Fibroblast of pulmonary artery (primary cell): Measurements from ENCODE around the gene ZFAND2B.
"Not testable (repeated sequence)": the region's sequence is repeated elsewhere in the genome, so short reads cannot be mapped to it uniquely, and the experiment has no call there.

ENCODE experiments used
- DNase-seq: peaks from one replicate; pipeline ENCODE4 v3.0.0-alpha.2; 2010; ENCODE audit warnings: low read depth
- H3K4me3 ChIP-seq: replicated peaks from 2 replicates; pipeline ENCODE4 v1.5.1; 2011; ENCODE audit warnings: low read depth, mild to moderate bottlenecking, control low read depth, low read length, moderate library complexity
- TF ChIP-seq, protein P1 (sequence below): IDR thresholded peaks from 2 replicates; pipeline ENCODE4 v1.5.1; 2011; ENCODE audit warnings: mild to moderate bottlenecking, control low read depth, low read length, inconsistent platforms; ENCODE audit errors: missing control alignments

The ZFAND2B gene

DNA sequence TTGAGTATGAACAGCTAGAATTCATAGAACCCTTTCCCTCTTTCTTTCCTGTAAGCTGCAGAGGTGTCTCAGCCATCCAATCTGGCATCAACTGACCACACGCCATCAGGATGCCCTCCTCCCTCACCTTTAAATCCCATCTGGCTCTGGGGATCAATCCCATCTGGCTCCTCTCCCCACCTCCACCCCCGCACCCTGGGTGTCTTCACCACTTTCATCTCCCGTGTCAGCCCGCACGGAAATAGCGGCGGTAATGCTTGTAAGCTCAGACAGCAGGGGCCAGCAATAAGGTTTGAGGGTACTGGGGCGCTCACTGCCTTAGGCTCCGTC, 46.0 kb downstream of the ZFAND2B start:
- TF ChIP-seq, protein P1, sequence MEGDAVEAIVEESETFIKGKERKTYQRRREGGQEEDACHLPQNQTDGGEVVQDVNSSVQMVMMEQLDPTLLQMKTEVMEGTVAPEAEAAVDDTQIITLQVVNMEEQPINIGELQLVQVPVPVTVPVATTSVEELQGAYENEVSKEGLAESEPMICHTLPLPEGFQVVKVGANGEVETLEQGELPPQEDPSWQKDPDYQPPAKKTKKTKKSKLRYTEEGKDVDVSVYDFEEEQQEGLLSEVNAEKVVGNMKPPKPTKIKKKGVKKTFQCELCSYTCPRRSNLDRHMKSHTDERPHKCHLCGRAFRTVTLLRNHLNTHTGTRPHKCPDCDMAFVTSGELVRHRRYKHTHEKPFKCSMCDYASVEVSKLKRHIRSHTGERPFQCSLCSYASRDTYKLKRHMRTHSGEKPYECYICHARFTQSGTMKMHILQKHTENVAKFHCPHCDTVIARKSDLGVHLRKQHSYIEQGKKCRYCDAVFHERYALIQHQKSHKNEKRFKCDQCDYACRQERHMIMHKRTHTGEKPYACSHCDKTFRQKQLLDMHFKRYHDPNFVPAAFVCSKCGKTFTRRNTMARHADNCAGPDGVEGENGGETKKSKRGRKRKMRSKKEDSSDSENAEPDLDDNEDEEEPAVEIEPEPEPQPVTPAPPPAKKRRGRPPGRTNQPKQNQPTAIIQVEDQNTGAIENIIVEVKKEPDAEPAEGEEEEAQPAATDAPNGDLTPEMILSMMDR: no peak
- DNase-seq: no peak
- H3K4me3 ChIP-seq: peak overlapping the region; percentile 65

DNA sequence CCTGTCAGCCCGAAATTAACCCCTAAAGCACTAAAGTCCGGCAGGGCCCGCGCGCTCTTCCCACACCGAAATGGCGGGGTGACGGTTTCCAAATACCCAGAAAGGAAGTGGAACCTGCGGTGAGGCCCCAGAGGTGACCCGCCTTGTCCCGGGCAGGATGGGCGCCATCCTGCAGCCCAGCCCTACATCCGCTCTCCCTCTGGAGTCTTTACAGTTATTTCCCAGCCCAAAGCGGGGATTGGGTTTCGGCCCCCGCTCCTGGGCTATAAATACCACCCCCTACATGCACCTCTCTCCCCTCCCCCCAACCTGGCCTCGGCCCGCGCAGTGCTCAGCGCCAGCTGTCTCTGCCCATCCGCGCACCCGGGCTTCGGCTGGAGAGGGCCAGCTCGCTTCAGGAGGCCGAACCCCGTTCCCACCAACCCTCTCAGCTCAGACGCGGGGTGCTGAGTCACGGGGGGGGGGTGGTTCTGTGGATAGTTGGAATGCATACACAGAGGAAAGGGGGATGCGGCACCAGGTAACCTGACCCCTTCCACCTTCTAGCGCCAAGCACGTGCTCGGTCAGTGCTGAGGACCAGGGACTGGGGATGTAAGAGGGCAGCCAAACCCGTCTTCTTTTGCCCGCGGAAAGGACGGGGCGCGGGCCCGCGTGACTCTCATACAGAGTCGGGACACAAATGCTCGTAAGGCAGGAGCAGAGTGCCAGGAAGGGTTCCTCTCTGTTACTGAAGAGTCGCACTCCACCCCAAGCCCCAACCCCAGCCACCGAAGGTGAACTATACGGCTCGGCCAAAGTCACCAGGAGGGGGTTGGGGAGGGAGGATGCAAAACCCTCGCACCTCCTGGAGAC, 46.5 kb downstream of the ZFAND2B start, which contains the start of gene TUBA4B:
Gene TUBA4B, plus strand, starts transcription at position 344 of the 853 bp plus-strand sequence. Its CDS starts 165 bp downstream, at position 509.
- DNase-seq: peak; percentile 24
- TF ChIP-seq, protein P1: no peak

DNA sequence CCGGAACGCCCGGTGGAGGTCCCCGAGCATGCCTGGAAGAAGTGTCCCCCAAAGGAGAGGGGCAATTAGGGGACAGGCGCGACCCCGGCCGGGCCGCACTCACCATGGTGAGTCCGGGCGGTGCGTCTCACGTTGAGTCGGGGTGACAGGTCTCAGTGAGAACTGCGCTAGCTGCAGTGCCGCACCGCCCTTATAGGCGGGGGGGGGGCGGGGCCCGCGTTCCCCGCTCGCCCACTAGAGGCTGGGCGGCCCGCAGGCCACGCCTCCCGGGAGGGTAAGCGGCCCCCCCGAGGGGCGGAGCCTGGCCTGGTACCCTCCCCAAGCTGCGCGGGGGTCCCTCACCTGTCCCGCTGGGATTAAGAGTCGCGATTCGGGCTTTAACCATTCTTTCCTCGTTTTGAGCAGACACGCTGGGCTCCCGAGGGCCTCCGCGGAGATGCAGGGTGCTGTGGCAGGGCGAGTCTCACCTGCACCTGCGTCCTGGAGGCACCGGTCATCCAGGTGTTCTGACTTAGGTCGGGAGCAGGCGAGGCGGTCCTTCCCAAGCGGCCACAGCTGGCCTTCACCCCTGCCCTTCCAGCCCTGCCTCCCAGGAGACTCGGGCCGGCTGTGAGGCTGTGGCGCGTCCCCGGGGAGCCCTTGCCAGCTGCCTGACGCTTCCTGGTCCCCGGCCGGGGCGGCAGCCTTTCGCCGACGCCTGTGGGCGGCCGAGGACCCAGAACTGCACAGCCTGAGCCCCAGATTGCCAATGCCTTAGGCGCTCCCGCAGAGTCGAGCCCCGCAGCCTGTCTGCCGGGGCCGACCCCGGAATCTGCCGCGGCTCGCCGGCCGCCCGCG, 47.4 kb downstream of the ZFAND2B start, which contains the start of gene TUBA4A:
Gene TUBA4A, minus strand, starts transcription at position 166 of the 837 bp plus-strand sequence. Its CDS starts 60 bp downstream, at position 106.
- DNase-seq: peak; percentile 53
- TF ChIP-seq, protein P1: no peak
- H3K4me3 ChIP-seq: peak within 1 kb of the TSS; percentile 65

More for the DNA sequence above, 46.5 kb downstream of the ZFAND2B start, which contains the start of gene TUBA4B:
- H3K4me3 ChIP-seq: peak within 1 kb of the TSS; percentile 65

DNA sequence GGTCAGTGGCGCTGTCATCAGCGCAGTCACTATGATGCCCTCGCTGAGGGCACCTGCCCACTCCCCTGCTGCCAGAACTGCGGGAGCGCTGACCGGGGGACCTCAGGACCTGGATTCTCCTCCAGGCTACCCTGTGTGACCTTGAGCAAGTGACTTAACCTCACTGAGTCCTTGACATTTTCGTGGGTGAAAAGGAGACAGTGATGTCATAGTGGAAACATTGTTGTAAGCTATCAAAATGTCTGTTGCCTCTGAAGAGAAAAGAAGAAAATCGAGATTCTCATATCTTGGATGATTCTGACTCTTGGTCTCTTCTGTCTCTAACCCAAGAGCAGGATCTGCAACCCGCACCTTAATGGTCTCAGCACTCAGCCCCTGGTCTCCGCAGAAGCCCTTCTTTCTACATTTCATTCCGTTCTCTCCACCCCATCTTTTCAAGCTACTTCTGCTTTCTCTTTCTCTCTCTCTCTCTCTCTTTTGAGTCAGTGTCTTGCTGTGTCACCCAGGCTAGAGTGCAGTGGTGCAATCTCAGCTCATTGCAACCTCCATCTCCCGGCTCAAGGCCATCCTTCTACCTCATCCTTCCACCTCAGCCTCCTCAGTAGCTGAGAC, 48.1 kb downstream of the ZFAND2B start:
- TF ChIP-seq, protein P1: no peak
- no peak for DNase-seq
- H3K4me3 ChIP-seq: peak overlapping the region; percentile 65

DNA sequence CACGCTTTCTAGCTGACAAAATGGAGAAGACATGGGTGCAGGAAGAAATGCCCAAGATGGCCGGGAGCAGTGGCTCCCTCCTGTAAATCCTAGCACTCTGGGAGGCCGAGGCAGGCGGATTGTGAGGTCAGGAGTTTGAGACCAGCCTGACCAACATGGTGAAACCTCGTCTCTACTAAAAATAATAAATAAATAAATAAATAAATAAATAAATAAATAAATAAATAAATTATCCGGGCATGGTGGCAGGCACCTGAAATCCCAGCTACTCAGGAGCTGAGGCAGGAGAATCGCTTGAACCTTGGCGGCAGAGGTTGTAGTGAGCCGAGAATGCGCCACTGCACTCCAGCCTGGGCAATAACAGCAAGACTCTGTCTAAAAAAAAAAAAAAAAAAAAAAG, 52.4 kb downstream of the ZFAND2B start:
- not testable (repeated sequence) for H3K4me3 ChIP-seq, DNase-seq
